ENCODE results near the gene HSD17B2. TPM values are rescaled to one million over a fixed set of nuclear protein-coding genes. Genes with fewer than 3 reads are reported as not detected.

Gene HSD17B2
- polyA plus RNA-seq, 1 experiment: 0.60 TPM

GRCh38 chr16:82033683-82034300 is 1.3 kb upstream of the HSD17B2 start:
- Histone ChIP-seq H3K4me3 (ENCODE audit: low read depth, low read length) (no peak overlapping the region), H3K27me3 (ENCODE audit: control insufficient read depth, insufficient read depth, low read length) (no peaks in the 10 kb centered on the region), H3K36me3 (ENCODE audit: control insufficient read depth, insufficient read depth, low read length) (no peaks in the 10 kb centered on the region)
- CTCF ChIA-PET: interaction anchor here (1.2 to 7.0 kb wide), 7 partner anchors 10 to 196 kb away, joined by 3 to 83 read pairs (median 4); no protein-coding TSS in a partner anchor
- POLR2A ChIA-PET: no interaction called here
- no peak for DNase-seq (ENCODE audit: low read depth)
- TF ChIP-seq, protein P1, sequence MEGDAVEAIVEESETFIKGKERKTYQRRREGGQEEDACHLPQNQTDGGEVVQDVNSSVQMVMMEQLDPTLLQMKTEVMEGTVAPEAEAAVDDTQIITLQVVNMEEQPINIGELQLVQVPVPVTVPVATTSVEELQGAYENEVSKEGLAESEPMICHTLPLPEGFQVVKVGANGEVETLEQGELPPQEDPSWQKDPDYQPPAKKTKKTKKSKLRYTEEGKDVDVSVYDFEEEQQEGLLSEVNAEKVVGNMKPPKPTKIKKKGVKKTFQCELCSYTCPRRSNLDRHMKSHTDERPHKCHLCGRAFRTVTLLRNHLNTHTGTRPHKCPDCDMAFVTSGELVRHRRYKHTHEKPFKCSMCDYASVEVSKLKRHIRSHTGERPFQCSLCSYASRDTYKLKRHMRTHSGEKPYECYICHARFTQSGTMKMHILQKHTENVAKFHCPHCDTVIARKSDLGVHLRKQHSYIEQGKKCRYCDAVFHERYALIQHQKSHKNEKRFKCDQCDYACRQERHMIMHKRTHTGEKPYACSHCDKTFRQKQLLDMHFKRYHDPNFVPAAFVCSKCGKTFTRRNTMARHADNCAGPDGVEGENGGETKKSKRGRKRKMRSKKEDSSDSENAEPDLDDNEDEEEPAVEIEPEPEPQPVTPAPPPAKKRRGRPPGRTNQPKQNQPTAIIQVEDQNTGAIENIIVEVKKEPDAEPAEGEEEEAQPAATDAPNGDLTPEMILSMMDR (IDR thresholded peaks at IDR 0.05; ENCODE audit: insufficient read depth, low read depth, low read length): no peak

DNA sequence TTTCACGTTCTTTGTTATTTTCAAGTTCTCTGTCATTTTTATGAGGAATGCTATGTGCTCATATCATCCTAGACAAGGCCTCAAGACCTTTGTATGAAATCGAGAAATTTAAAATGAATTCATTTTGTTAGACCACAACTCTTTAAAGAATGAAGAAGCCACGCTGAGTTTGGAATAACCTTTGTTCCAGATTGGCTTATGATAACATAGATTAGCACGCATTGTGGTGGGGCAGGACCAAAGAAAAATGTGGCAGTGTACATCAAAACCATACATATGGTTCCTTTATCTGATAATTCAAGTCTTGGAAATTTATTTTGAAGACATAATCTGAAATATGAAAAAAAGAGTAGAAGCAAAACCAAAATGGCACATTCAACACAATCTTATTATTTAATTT is 2.2 kb downstream of the HSD17B2 start:
- CTCF ChIA-PET: no interaction called here
- POLR2A ChIA-PET: no interaction called here
- no peak for DNase-seq (ENCODE audit: low read depth)
- Histone ChIP-seq H3K36me3 (ENCODE audit: control insufficient read depth, insufficient read depth, low read length) (no peaks in the 10 kb centered on the region), H3K4me3 (ENCODE audit: low read depth, low read length) (no peak overlapping the region), H3K27me3 (ENCODE audit: control insufficient read depth, insufficient read depth, low read length) (no peaks in the 10 kb centered on the region)
- TF ChIP-seq, protein P1 (IDR thresholded peaks at IDR 0.05; ENCODE audit: insufficient read depth, low read depth, low read length): no peak

- Histone ChIP-seq H3K27me3 (ENCODE audit: control insufficient read depth, insufficient read depth, low read length) (no peaks in the 10 kb centered on the region), H3K36me3 (ENCODE audit: control insufficient read depth, insufficient read depth, low read length) (no peaks in the 10 kb centered on the region), H3K4me3 (ENCODE audit: low read depth, low read length) (no peak overlapping the region)
- ChIA-PET CTCF (interaction anchor here (1.1 kb wide), 1 partner anchor 226 kb away, joined by 3 read pairs; no protein-coding TSS in a partner anchor), POLR2A (no interaction called here)
- TF ChIP-seq, protein P1 (IDR thresholded peaks at IDR 0.05; ENCODE audit: insufficient read depth, low read depth, low read length): no peak
- no peak for DNase-seq (ENCODE audit: low read depth)
Observed at GRCh38 chr16:82037666-82038065, 2.6 kb downstream of the HSD17B2 start.

- ChIA-PET POLR2A (no interaction called here), CTCF (interaction anchor here (1.3 to 6.9 kb wide), 2 partner anchors 9 to 190 kb away, joined by 5 to 29 read pairs; no protein-coding TSS in a partner anchor)
Observed at GRCh38 chr16:82040296-82040695, 5.2 kb downstream of the HSD17B2 start.

DNA sequence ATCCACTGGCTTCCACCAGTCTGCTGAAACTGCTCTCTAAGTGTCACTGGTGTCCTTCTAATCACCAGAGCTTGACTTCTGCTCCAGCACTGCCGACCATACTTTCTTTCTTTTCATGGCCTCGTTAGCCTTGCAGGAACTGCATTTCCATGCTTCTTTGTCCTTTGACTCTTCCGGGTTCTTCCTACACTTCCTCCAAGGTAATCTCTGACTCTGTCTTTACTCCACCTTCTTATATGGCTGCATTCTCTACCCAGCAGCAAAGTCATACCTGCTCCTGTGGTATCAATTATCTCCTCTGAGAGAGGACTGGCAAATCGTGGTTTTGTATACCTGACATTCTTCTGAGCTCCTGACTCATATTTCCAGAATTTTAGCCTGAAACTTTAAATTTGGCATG is 6.5 kb downstream of the HSD17B2 start:
- ChIA-PET CTCF (interaction anchor here (1.8 to 6.9 kb wide), 2 partner anchors 10 to 188 kb away, joined by 7 to 29 read pairs; no protein-coding TSS in a partner anchor), POLR2A (no interaction called here)
- Histone ChIP-seq H3K27me3 (ENCODE audit: control insufficient read depth, insufficient read depth, low read length) (no peaks in the 10 kb centered on the region), H3K36me3 (ENCODE audit: control insufficient read depth, insufficient read depth, low read length) (no peaks in the 10 kb centered on the region), H3K4me3 (ENCODE audit: low read depth, low read length) (no peak overlapping the region)
- no peak for DNase-seq (ENCODE audit: low read depth)
- TF ChIP-seq, protein P1 (IDR thresholded peaks at IDR 0.05; ENCODE audit: insufficient read depth, low read depth, low read length): no peak

More at GRCh38 chr16:82040296-82040695, 5.2 kb downstream of the HSD17B2 start:
- TF ChIP-seq, protein P1 (IDR thresholded peaks at IDR 0.05; ENCODE audit: insufficient read depth, low read depth, low read length): no peak
- H3K4me3 ChIP-seq (ENCODE audit: low read depth, low read length): no peak overlapping the region
- H3K27me3 ChIP-seq (ENCODE audit: control insufficient read depth, insufficient read depth, low read length): no peaks in the 10 kb centered on the region
- H3K36me3 ChIP-seq (ENCODE audit: control insufficient read depth, insufficient read depth, low read length): no peaks in the 10 kb centered on the region
- no peak for DNase-seq (ENCODE audit: low read depth)

Data from BJ (cell line).